ENCODE results near the gene NCAPD3.
A peak's percentile ranks its signal among the peaks of the same experiment; 100 is the strongest.

Gene NCAPD3

DNA sequence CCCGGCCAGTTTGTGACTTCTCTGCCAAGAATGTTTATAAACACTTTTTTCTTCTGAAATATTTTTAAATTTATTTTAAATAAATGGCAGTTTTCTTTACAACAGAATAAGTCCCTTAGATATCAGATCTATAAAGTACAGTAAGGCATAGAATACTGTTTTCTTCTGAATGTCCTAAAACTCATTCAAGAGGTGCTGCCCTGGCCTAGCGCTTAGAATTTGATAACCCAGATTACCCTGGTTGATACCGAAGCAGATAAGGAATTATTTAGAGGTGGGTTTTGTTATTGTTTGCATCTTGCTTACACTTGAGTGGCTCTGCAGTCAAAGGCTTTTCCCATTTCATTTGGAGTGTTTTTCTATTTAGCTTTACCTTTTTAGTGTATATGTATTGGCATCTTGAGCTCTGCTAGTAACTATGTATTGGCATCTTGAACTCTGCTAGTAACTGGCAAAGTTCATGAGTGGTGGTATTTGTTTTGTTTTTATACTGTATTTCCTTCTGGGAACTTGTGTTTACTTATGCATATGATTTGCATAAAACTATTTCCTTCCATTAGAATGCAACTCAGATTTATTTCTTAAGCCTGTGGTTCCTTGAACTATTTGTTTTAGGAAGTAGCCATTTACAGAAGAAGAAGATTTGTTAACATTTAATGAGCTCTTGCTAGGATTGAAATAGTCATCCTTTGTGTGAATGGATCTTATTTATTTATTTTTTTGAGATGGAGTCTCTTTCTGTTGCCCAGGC, 30.8 kb upstream of the NCAPD3 start:
- DNase-seq (ENCODE audit: low read depth in 2 of 3, low spot score in 2 of 3), result no peak

DNA sequence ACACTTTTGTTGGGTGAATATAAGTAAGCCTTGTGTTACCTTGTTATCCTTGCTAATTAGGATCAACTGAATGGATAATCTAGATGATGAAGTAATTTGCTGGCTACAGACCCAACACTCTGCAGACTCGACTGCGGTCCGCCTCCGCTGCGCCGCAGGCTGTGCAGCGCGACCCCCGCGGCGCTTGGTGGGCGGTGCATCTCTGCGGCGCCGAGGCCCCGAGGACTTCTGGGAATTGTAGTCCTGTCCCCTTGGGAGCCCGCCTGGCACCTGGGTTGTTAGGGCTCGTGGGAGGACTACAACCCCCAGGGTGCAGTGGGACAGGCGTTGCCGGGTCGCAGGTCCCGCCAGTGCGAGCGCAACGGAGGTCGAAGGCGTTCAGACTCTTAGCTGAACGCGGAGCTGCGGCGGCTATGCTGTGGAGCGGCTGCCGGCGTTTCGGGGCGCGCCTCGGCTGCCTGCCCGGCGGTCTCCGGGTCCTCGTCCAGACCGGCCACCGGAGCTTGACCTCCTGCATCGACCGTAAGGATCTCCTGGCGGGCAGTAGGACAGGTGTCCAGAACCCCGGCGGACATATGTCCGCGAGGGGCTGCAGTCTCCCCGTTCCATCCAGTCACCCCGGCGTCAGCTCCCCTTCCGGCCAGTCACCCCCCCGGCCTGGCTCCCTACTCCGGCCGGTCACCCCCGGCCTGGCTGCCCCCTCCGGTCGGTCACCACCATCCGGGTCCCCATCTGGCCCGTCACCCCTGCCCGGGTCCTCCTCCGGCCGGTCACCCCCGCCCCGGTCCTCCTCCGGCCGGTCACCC, 29.6 kb upstream of the NCAPD3 start, which contains the start of the genes ACAD8 and THYN1:
Gene ACAD8, plus strand, starts transcription at position 381 of the 806 bp plus-strand sequence. Its CDS starts 33 bp downstream, at position 414.
Gene THYN1, minus strand, starts transcription at position 165 of the 806 bp plus-strand sequence. CDS start 470 bp downstream, outside the sequence.
- peak; percentile 61 to 94 (median 84) for DNase-seq (ENCODE audit: low read depth in 2 of 3, low spot score in 2 of 3)

DNA sequence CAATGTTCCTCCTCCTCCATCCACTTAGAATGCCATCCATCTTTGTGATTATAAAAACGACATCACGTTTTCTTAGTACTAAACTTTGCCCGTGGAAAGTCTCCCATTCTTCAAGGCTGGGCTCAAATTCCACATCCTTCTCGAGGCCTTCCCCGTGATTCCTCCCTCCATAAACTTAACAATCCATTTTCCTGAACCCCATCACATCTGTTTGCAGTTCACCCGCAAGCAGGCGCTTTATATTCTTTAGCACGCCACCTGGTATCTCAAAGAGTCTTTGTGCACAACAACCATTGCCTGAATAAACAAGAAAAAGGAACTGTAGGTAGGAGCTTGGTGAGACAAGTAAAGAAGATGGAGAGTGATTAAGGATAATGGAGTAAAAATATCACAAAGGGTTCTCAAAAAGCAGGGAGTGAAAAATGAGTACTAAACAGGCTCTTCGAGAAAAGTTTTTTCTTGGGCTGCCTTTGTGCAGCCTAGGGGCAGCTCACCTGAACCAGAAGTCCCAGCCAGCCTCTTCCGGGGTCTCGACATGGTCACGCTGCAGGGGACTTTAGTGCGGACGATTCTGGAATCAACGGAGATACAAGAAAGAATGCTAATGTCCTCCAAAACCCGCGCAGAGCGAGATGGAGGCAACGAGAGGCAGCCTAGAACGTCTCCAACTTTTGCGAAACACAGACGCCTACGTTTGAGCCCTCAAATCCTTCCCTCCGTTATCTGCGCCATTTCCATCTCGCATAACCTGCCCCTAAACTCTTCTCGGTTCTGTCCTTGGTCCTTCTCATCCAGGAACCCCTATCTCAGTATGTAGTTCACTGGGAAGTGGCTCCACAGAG, 28.8 kb upstream of the NCAPD3 start:
- peak in 1 of 3 experiments; percentile 15 for DNase-seq (ENCODE audit: low read depth in 2 of 3, low spot score in 2 of 3)

DNA sequence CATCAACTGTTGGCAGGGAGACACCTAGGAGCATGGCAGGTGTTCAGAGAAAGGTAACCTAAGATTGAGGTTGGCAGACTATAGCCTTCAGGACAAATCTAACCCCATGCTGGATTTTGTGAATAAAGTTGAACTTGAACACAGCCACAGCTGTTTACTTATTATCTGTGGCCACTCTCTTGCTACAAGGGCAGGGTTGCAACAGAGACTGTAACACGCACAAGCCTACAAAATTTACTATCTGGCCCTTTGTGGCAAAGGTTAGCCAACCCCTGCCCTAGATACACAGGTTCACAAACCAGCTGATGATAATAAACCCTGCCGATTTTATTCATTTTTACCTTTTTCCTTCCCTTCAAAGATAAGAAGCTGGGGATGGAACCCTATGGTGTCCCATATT, 26.9 kb upstream of the NCAPD3 start:
- DNase-seq (ENCODE audit: low read depth in 2 of 3, low spot score in 2 of 3), result no peak

DNA sequence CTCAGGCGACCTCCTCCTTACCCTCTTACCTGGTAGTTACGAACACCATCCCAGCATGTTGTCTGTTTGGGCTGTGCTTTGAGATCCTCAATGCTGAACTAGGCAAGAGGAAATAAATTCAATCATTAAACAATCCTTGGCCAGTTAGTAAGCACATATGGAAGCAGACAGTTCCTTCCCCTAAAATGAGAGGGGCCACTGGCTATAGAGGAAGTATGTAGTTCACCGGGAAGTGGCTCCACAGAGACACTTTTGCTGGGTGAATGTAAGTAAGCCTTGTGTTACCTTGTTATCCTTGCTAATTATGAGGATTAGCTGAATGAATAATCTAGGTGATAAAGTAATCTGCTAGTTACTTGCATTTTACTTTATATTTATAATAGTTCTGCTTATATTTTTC, 26.5 kb upstream of the NCAPD3 start:
- DNase-seq (ENCODE audit: low read depth in 2 of 3, low spot score in 2 of 3), result no peak

DNA sequence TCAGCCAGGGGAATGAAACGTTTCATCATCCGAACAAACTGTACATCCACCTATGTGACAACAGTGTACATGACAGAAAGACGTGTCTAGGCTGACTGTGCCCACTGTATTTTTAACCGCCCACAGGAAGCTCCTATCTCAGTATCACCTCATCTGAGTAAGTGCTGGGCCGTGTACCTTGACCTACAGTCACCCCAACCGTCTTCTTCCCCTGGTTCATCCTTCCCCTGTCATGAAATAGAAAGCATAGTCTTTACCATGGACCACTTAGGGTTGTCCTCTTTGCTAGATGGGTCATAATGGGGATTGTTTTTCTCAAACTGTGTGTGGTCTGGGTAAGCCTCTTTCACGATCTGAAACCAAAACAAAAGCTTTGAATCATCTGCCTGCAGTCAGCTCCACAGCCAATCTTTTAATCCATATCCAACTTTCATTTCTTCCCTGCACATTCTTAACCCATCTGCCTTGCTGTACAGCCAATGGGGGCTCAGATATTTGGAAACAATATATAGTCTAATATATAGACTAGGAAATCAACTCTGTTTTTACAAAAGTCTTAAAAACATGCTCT, 25.2 kb upstream of the NCAPD3 start:
- DNase-seq (ENCODE audit: low read depth in 2 of 3, low spot score in 2 of 3), result no peak

DNA sequence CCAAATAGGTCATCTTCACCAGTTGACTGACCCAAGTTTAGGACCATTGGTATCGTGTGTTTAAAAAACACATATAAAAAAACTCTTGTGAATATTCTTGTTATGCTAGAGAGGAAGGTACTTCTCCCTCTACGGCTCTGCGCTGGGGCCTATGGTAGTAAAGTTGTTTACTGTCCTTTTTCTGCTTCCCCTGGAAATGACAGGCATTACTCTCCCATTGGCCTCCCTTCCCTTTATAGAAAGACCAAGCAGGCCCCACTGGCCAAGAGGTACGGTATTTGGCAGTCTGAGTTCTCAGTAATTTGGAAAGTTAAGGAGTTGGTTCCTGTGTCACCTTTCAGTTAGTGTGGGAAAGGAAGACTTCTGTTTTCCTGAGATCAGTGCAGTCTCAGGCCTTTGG, 22.9 kb upstream of the NCAPD3 start:
- no peak for DNase-seq (ENCODE audit: low read depth in 2 of 3, low spot score in 2 of 3)

DNA sequence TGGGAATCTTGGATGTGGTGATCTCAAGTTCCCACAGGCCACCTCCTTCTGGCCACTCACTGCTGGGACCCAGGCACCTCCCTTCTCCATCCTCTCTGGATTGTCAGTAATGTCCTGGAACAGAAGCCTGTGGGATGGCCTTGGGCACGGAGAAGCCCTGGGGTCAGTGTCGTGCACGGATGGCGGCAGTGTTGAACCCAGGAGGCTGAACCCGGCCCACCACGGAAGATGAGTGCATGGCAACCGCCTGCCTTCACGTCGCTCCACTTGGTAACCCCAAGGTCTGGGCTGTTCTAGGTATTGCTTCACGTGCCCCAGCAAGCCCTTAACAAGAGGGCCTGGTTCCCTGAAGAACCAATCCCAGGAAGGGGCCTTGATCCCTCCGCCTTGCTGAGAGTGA, 22.3 kb upstream of the NCAPD3 start:
- DNase-seq (ENCODE audit: low read depth in 2 of 3, low spot score in 2 of 3), result no peak

DNA sequence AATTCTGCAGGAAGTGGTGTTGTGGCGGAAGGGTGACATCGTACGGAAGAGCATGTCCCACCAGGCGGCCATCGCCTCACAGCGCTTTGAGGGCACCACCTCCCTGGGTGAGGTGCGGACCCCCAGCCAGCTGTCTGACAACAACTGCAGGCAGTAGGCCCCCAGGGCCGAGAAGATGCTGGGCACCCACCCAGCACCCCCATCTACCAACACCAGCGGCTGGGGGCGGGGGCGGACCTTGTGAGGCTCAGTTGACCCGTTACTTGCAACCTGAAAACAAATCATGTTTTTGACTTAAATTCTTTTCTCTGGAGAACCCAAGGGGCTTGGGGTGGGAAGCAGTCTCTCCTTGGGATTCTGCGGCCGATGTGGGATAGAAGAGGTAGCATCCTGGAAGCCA, 21.7 kb upstream of the NCAPD3 start:
- DNase-seq (ENCODE audit: low read depth in 2 of 3, low spot score in 2 of 3), result no peak

DNA sequence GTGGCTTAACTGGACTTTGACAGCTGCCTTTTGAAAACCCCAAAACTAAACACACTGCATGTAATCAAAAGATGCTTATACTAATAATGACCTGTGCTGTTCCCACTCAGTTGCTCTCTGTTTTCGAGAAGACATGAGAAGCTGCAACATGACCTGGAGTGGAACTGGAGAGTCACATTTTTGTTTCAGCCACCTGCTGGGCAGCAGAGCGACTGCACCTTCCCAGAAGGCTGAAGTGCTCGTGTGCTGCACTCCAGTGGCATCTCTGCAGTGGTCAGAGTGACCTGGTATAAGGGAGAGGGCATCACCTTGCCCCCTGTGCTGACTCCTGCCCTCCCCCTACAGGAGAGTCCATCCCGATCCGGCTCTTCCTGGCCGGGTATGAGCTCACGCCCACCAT, 20.8 kb upstream of the NCAPD3 start:
- no peak for DNase-seq (ENCODE audit: low read depth in 2 of 3, low spot score in 2 of 3)

DNA sequence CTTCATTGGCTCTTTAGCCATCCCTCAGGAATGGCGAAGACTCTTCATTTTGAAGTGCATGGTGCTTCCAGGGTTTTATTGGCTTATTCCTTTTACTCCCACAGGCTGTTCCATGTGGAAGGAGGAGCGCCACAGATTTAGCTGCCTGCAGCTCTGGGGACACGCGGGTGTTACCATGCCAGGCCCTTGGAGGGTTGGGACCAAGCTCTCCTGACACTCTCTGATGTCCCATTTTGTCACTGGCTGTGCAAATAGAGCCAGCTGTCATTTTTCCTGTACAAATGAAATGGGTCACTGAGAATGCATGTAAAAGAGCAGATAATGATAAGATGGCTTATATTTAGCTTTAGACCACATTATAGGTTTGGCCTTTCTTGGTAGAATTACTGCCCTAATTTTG, 20.1 kb upstream of the NCAPD3 start:
- DNase-seq (ENCODE audit: low read depth in 2 of 3, low spot score in 2 of 3), result no peak

DNA sequence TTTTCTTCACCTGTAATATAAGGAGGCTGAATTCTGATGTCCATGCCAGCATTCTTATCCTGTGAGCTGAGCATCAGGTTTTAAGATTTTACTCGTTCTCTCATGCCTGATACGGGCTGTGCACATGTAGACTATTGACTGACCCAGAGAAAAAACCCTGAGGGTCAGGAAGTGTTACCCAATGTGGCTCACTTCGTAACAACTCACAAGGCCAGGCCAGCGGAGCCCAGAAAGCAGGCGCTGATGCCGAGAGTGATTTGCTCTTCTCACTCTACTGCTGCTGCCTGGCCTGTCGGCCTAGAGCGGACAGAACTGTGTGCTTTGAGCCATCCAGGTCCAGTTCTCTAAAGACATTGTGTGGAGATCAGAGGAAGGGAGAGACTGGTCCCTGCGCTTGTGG, 18.6 kb upstream of the NCAPD3 start:
- no peak for DNase-seq (ENCODE audit: low read depth in 2 of 3, low spot score in 2 of 3)

DNA sequence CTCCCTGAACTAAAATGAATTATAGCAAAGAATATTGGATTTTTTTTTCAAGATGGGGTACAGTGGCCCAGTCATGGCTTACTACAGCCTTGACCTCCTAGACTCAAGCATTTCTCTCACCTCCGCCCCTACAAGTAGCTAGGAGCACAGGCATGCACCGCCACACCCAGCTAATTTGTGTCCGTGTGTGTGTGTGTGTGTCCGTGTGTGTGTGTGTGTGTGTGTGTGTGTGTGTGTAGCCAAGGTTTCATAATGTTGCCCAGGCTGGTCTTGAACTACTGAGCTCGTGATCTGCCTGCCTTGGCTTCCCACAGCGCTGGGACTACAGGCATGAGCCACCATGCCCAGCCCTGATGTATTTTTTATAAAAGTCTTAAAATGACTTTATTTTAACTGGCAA, 16.8 kb upstream of the NCAPD3 start:
- no peak for DNase-seq (ENCODE audit: low read depth in 2 of 3, low spot score in 2 of 3)

DNA sequence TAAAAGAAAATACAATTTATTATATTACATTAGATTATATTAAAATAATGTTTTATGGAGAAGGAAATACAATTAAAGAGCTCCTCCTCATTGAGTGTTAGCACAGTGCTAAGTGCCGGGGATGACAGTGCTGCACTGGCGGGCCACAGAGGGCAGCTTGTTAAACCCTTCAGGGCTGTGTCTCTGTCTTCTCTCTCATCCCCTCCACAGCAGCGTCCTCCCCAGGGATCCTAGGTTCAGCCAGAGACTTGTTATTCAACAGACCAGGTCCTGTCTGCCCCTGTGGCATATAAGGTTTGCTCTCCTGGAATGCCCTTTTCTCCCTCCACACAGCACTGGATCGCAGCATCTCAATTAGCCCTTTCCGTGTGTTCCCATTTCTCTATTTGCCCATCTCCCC, 15.2 kb upstream of the NCAPD3 start:
- no peak for DNase-seq (ENCODE audit: low read depth in 2 of 3, low spot score in 2 of 3)

DNA sequence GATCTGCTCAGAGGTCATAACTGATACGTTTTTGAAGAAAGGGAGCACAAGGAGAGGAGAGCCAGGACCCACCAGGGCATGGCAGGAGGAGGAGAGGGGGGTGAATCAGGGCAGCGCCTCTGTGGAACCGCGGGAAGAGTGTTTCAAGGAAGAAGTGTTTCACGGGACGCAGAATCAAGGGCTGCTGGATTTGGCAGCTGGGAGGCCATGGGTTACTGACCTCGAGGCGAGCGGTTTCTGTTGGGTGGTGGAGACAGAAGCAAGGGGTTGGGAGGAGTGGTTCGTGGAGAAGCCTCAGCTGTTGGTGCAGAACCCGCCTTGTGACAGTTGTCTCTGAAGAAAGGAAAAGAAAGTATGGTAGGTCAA, 13.8 kb upstream of the NCAPD3 start:
- no peak for DNase-seq (ENCODE audit: low read depth in 2 of 3, low spot score in 2 of 3)

DNA sequence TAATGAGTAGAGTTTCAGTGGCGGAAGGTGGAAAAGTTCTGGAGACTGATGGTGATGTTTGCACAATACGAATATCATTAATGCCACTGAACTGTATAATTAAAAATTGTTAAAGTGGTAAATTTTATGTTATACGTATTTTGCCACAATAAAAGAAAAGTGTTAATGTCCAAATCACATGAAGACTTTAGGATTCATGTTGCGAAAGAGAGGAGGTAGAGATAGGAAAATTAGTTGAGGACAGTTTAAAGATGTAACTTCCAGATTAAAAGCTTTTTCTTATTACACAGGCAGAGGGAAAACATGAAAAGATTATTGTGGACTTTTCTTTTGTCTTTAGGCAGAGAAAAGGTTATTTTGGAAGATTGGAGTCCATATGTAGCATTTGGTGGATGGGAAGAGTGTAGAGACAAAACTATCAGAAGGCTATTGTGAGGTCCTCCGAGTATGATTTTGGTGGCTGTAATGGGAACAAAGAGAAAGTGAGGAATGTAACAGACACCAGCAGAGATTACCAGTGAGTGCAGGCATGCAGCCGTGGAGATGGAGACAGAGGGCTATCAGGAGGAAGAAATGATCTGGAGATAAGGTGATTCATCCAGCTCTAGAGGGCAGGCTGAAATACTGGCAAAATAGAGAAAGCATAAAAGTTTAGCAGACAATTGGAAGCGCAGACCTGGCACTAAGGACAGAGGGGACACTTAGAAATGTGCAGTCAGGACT, 13.2 kb upstream of the NCAPD3 start:
- no peak for DNase-seq (ENCODE audit: low read depth in 2 of 3, low spot score in 2 of 3)

DNA sequence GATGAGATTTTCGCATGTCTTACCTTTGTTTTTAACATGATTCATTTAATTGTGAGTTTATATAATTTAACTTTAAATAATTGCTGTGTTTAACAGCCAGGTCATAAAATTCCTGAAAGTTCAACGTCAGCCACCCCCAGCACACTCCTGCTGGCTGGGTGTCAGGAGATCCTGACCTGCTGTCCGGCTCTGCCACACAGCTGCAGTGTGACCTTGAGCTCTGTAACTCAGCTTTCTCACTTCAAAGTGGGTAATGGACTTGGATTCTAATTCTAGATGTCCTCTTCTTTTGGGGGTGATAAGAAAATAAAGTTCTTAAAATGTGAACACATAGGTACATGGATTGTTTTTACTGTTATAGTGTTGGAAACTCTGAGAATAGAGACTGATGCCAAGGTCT, 11.6 kb upstream of the NCAPD3 start:
- DNase-seq (ENCODE audit: low read depth in 2 of 3, low spot score in 2 of 3), result no peak

DNA sequence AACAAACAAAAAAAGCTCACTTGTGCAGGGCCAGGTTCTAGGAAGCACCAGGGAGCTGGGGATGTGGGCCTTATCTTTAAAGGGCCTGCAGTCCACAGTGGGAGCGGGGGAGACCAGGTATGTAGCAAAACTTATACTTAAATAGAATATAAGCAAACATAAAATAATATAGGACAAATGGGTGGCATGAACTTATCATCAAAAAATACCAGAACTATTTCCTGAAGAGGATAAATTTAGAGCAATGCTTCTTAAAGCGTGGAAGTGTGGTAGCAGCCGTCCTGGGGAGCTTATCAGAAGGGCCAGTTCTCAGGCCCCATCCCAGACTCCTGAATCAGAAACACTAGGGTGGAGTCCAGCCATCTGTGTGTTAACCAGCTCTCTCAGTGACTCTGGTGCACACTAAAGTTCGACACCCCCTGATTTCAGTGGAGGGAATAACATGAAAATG, 10.0 kb upstream of the NCAPD3 start:
- no peak for DNase-seq (ENCODE audit: low read depth in 2 of 3, low spot score in 2 of 3)

DNA sequence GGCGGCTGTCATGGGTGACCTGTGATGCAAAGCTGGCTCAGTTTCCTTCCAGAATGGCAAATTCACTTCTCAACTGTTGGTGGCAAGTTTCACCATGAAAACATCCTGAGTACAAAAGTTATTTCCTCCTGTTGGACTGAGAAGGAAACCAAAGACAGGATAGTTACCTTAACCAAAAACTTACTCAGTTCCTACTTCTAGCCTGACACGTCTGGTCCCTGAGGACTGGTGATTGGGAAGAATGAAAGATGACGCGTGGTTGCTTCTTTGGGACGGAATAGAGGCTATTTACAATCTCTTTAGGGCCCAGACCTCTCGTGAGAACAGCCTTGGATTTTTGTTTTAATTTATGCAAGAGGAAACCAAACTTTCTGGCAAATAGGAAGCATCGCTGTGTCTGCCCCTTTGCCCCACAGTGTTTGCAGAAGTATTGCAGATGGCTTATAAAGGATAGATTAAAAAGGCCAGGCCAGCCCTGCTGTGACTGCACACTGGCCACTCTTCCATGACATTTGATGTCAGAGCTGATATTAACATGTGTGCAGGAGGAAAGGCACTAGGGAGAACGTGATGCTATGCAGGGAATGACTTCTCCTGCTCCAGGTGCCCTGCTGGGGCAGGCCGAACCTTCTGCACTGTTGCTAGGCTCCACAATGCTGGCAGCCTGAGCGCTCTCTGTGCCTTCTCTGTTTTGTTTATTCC, 8.3 kb upstream of the NCAPD3 start:
- no peak for DNase-seq (ENCODE audit: low read depth in 2 of 3, low spot score in 2 of 3)

DNA sequence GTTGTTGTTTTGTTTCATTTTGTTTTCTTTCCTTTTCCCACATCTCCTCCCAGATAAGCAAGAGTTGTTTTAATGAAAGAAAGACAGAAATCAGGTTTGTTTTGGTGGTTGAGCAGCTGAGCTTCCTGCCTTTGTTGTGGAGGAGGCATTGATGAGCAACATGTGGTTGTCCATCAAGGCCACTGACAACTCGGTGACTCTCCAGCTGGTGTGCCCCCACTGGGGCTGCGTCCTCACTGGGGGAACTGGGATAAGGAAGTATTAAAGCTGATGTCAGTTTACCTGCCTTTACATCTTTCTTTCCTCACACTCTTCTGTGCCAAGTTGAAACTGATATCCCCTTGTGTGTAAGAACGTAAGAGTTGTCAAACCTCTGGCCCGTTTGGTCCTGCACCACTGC, 6.6 kb upstream of the NCAPD3 start:
- DNase-seq (ENCODE audit: low read depth in 2 of 3, low spot score in 2 of 3), result no peak

Data from activated CD8-positive, alpha-beta memory T cell treated with anti-CD3 and anti-CD28 coated beads for 48 hours (primary cell).